ENCODE measurements around the gene LARGE2.
A peak's percentile ranks its signal among the peaks of the same experiment; 100 is the strongest.

The LARGE2 gene

DNA sequence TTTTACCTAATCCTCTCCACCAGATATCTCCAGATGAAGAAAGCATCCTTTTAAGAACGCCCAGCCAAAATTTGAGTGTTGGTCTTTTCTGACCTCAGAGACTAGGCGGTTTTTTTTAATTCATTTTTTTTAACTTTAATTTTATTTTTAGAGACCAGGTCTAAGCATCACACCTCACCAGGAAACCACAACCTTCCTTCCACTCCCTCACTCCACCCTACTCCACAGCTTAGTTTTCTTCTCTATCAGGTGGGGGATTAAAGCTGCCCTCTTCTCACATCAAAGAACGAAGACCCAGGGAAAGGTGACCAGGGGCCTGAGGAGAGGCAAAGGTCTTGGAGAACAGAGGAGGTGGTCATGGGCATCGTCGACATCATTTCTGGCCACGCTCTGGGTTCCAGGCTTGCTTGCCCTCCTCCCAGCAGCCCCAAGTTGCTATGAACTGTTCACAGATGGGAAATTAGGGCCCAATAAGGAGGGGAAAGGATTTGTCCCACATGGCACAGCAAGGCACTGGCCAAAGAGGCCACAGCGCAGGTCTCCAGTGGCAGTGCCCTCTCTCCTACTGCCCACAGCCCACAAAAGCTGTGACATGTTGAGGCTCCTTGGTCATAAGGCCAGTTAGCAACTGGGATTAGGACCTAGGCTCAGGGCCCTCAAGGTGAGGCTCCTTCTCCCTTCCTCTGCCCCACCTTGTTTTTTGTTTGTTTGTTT is 3.3 kb upstream of the LARGE2 start:
- no peaks in the 10 kb centered on the region for H3K9me3 ChIP-seq (ENCODE audit: severe bottlenecking)
- H3K36me3 ChIP-seq = peaks cover 15% of the 10 kb centered on the region
- H3K27me3 ChIP-seq (ENCODE audit: insufficient read depth, low read depth, severe bottlenecking) = no peaks in the 10 kb centered on the region
- peak overlapping the region; percentile 88 for H3K27ac ChIP-seq
- TF ChIP-seq, protein P1, sequence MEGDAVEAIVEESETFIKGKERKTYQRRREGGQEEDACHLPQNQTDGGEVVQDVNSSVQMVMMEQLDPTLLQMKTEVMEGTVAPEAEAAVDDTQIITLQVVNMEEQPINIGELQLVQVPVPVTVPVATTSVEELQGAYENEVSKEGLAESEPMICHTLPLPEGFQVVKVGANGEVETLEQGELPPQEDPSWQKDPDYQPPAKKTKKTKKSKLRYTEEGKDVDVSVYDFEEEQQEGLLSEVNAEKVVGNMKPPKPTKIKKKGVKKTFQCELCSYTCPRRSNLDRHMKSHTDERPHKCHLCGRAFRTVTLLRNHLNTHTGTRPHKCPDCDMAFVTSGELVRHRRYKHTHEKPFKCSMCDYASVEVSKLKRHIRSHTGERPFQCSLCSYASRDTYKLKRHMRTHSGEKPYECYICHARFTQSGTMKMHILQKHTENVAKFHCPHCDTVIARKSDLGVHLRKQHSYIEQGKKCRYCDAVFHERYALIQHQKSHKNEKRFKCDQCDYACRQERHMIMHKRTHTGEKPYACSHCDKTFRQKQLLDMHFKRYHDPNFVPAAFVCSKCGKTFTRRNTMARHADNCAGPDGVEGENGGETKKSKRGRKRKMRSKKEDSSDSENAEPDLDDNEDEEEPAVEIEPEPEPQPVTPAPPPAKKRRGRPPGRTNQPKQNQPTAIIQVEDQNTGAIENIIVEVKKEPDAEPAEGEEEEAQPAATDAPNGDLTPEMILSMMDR (IDR thresholded peaks at IDR 0.05; ENCODE audit: low read depth, low read length) = no peak
- DNase-seq = no peak
- H3K4me3 ChIP-seq (ENCODE audit: low read depth, low read length) = peak overlapping the region; percentile 96

DNA sequence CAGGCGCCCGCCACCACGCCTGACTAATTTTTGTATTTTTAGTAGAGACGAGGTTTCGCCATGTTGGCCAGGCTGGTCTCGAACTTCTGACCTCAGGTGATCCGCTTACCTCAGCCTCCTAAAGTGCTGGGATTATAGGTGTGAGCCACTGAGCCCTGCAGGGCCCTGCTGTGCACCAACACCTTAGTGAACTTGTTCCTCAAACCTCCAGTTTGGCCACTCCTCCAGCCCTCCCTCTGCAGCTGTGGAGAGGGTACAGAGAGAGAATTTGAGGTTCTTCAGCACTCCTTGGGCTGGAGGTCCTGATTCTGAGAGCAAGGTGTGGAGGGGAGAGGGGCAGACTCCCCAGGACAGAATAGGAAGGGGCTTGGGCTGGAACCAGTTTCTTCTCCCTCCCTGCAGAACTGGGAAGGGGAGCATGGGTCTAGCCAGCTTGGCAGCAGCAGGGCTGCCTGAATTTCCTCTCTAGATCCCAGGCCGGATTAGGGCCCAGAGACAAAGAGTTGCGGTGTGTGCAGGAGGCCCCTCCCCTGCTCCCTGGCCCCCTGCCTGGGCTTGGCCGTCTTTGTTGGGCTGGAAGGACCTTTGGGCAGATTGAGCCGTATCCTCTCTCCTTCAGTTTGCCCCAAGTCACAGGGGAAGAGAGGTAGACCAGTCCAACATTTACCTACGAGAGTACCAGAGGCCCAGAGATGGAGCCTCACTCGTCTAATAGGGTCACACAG is 2.5 kb upstream of the LARGE2 start:
- DNase-seq = peak; percentile 52
- H3K27ac ChIP-seq = peak overlapping the region; percentile 80
- TF ChIP-seq, protein P1 (IDR thresholded peaks at IDR 0.05; ENCODE audit: low read depth, low read length) = no peak
- H3K27me3 ChIP-seq (ENCODE audit: insufficient read depth, low read depth, severe bottlenecking) = no peaks in the 10 kb centered on the region
- H3K9me3 ChIP-seq (ENCODE audit: severe bottlenecking) = no peaks in the 10 kb centered on the region
- peaks cover 8% of the 10 kb centered on the region for H3K36me3 ChIP-seq
- H3K4me3 ChIP-seq (ENCODE audit: low read depth, low read length) = no peak overlapping the region

DNA sequence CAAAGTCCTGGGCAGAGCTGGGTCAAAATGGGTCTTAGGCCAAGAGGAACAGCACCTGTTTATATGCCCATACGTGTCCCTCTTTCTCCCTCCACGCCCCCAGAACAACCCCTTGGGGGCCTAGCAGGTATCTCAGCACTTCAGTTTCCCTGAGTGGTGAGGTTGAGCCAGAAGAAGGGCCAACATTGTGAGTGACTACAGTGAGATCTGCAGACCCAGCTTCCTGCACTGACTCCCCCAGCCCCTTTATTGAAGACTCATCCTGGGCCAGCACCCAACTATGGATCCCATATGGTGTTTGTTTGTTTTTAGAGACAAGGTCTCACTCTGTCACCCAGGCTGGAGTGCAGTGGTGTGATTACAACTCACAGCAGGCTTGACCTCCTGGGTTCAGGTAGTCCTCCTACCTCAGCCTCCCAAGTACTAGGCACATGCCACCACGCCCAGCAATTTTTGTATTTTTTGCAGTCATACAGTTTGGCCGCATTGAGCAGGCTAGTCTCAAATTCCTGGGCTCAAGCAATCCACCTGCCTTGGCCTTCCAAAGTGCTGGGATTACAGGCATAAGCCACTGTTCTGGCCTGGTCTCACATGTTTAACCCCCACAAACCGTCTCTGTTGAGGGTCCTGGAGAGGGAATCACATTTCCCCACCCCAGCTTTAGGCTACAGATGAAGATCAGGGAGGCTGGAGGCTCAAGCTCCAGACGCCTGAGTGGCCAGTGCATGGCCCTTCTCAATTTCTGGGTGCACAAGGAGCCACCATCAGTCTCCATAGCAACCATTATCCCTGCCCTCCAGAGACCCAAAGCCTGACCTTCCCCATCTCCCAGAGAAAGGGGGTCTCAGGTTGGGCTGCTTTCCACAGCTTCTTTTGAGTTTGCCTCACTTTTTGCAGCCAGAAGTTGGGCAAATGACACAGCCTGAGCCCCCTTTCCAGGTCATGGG is 1.7 kb upstream of the LARGE2 start:
- Histone ChIP-seq H3K9me3 (ENCODE audit: severe bottlenecking) (no peaks in the 10 kb centered on the region), H3K4me3 (ENCODE audit: low read depth, low read length) (peak overlapping the region; percentile 64), H3K27ac (peak overlapping the region; percentile 80), H3K27me3 (ENCODE audit: insufficient read depth, low read depth, severe bottlenecking) (no peaks in the 10 kb centered on the region), H3K36me3 (peaks cover 2% of the 10 kb centered on the region; the same call in 1 of the 2 replicates)
- DNase-seq = no peak
- TF ChIP-seq, protein P1 (IDR thresholded peaks at IDR 0.05; ENCODE audit: low read depth, low read length) = no peak

DNA sequence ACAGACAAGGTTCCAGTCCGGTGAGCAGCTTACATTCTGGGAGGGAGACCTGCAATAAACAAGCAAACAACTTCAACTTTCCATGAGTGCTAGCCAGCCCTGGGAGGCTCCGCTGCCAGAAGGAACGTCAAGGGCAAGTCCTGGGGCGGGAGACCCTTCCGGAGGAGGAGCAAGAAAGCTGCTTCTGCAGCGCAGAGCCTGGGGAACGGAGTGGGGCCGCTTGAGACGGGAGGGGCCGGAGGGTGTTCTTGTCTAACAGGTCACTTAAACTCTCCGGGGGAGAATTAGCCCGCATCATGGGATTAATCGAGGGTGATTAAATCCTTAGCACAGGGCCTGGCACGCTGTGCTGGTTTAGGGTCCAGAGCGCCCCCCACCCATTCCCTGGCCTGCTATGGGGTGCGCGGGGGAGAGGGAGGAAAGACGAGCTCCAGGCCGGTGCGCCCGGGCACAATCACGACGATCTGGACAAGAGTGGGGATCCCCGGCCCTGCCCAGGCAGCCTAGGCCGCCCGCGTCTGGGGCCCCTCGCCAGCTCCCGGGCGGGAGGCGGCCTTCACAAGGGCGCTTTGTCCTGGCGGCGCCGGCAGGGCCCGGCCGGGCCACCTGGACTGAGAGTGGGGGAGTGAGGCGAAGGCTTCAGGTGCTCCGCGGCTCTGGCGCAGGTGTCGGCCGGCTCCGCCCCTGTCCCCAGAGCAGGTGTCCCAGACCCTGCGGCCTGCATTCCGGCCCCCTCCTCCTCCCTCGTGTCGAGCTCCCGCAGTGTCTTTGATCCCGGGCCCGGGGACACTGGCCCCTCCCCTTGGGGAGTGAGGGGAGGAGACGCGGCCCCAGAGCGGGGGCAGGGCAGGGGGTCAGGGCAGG is 663 bp upstream of the LARGE2 start:
- DNase-seq = peak; percentile 90
- Histone ChIP-seq H3K4me3 (ENCODE audit: low read depth, low read length) (peak overlapping the region; percentile 64), H3K27ac (peak overlapping the region; percentile 80)

More for the DNA sequence above, 663 bp upstream of the LARGE2 start:
- no peaks in the 10 kb centered on the region for H3K36me3 ChIP-seq
- no peaks in the 10 kb centered on the region for H3K27me3 ChIP-seq (ENCODE audit: insufficient read depth, low read depth, severe bottlenecking)
- TF ChIP-seq, protein P1 (IDR thresholded peaks at IDR 0.05; ENCODE audit: low read depth, low read length) = no peak
- no peaks in the 10 kb centered on the region for H3K9me3 ChIP-seq (ENCODE audit: severe bottlenecking)
